GM19099 (cell line): ENCODE data around the gene BEX2.

Source experiments
- POLR2A ChIP-seq: IDR thresholded peaks from 3 replicates; pipeline ENCODE4 v1.6.1; 2011; ENCODE audit warnings: low read depth; ENCODE audit not compliant: insufficient read length; ENCODE audit errors: extremely low read depth

The BEX2 gene

GRCh38 chrX:103310555-103311398 is at the start of gene BEX2:
BEX2 (minus strand) TSS chrX:103310990; CDS start chrX:103309976, 1,014 bp downstream.
- TF ChIP-seq POLR2A, result no peak

- TF ChIP-seq POLR2A, result no peak
Measured at GRCh38 chrX:103360092-103360491, 49.3 kb upstream of the BEX2 start.

- TF ChIP-seq POLR2A, result no peak
Measured at GRCh38 chrX:103357871-103358270, 47.1 kb upstream of the BEX2 start.

- TF ChIP-seq POLR2A, result no peak
Measured at GRCh38 chrX:103356858-103357257, 46.1 kb upstream of the BEX2 start.

- TF ChIP-seq POLR2A, result no peak
Measured at GRCh38 chrX:103356130-103356798, 45.5 kb upstream of the BEX2 start, which contains the start of gene TCEAL9. TCEAL9 (plus strand) TSS chrX:103356506; CDS start chrX:103357685, 1,179 bp downstream.

GRCh38 chrX:103347682-103348397 is 37.0 kb upstream of the BEX2 start:
- TF ChIP-seq POLR2A, result no peak

- no peak for TF ChIP-seq POLR2A
Measured at GRCh38 chrX:103344606-103345005, 33.8 kb upstream of the BEX2 start.

GRCh38 chrX:103343105-103343504 is 32.3 kb upstream of the BEX2 start:
- TF ChIP-seq POLR2A, result no peak

GRCh38 chrX:103338663-103339062 is 27.9 kb upstream of the BEX2 start:
- TF ChIP-seq POLR2A, result no peak

- TF ChIP-seq POLR2A, result no peak
Measured at GRCh38 chrX:103330681-103331288, 20.0 kb upstream of the BEX2 start.

- no peak for TF ChIP-seq POLR2A
Measured at GRCh38 chrX:103329991-103330390, 19.2 kb upstream of the BEX2 start, which contains the start of gene TCEAL7. TCEAL7 (plus strand) TSS chrX:103330239; CDS start chrX:103331404, 1,165 bp downstream.

- TF ChIP-seq POLR2A, result no peak
Measured at GRCh38 chrX:103311399-103311780, 600 bp upstream of the BEX2 start.

GRCh38 chrX:103309860-103310554 is 783 bp downstream of the BEX2 start:
- no peak for TF ChIP-seq POLR2A

- no peak for TF ChIP-seq POLR2A
Measured at GRCh38 chrX:103304705-103305104, 6.1 kb downstream of the BEX2 start.
